Measurements from ENCODE around the gene MAPRE3. TPM values are rescaled to one million over a fixed set of nuclear protein-coding genes. Genes with fewer than 3 reads are reported as not detected.

Gene MAPRE3
- total RNA-seq, 1 donor from 2014 or later, result 23.0 TPM

GRCh38 chr2:26927221-26927620 lies 43.2 kb upstream of the MAPRE3 start:
- Histone ChIP-seq H3K27me3 (peaks cover 8% of the 10 kb centered on the region), H3K27ac (no peak overlapping the region), H3K4me1 (no peaks in the 10 kb centered on the region), H3K9me3 (no peaks in the 10 kb centered on the region), H3K36me3 (no peaks in the 10 kb centered on the region), H3K4me3 (no peak overlapping the region)
- TF ChIP-seq CTCF (IDR thresholded peaks at IDR 0.05), result no peak
- ATAC-seq (no peak), DNase-seq (no peak)
- intact Hi-C loops (cut with DNase I), result no loop called here

- H3K4me3 ChIP-seq, result no peak overlapping the region
- DNase-seq (no peak), ATAC-seq (no peak)
- H3K27ac ChIP-seq, result no peak overlapping the region
- no peak for TF ChIP-seq CTCF (IDR thresholded peaks at IDR 0.05)
- H3K27me3 ChIP-seq, result peaks cover 8% of the 10 kb centered on the region
- H3K4me1 ChIP-seq, result no peaks in the 10 kb centered on the region
- intact Hi-C loops (cut with DNase I), result no loop called here
- H3K9me3 ChIP-seq, result no peaks in the 10 kb centered on the region
- H3K36me3 ChIP-seq, result no peaks in the 10 kb centered on the region
Measured at GRCh38 chr2:26932974-26933373, 37.5 kb upstream of the MAPRE3 start.

- Histone ChIP-seq H3K9me3 (no peaks in the 10 kb centered on the region), H3K36me3 (no peaks in the 10 kb centered on the region), H3K27me3 (peaks cover 8% of the 10 kb centered on the region), H3K27ac (no peak overlapping the region), H3K4me3 (no peak overlapping the region), H3K4me1 (no peaks in the 10 kb centered on the region)
- intact Hi-C loops (cut with DNase I), result no loop called here
- no peak for DNase-seq
- TF ChIP-seq CTCF (IDR thresholded peaks at IDR 0.05), result no peak
- no peak for ATAC-seq
Measured at GRCh38 chr2:26933431-26934334, 36.8 kb upstream of the MAPRE3 start.

GRCh38 chr2:26934335-26934724 lies 36.1 kb upstream of the MAPRE3 start:
- Histone ChIP-seq H3K36me3 (no peaks in the 10 kb centered on the region), H3K27ac (no peak overlapping the region), H3K4me3 (no peak overlapping the region), H3K4me1 (no peaks in the 10 kb centered on the region), H3K27me3 (peaks cover 5% of the 10 kb centered on the region), H3K9me3 (no peaks in the 10 kb centered on the region)
- ATAC-seq, result no peak
- no peak for DNase-seq
- intact Hi-C loops (cut with DNase I), result no loop called here
- no peak for TF ChIP-seq CTCF (IDR thresholded peaks at IDR 0.05)

- H3K4me3 ChIP-seq, result no peak overlapping the region
- H3K4me1 ChIP-seq, result no peaks in the 10 kb centered on the region
- no peak for ATAC-seq
- DNase-seq, result no peak
- H3K36me3 ChIP-seq, result no peaks in the 10 kb centered on the region
- TF ChIP-seq CTCF (IDR thresholded peaks at IDR 0.05), result no peak
- no peaks in the 10 kb centered on the region for H3K9me3 ChIP-seq
- no peak overlapping the region for H3K27ac ChIP-seq
- no peaks in the 10 kb centered on the region for H3K27me3 ChIP-seq
- intact Hi-C loops (cut with DNase I), result no loop called here
Measured at GRCh38 chr2:26934985-26935384, 35.5 kb upstream of the MAPRE3 start.
